HEK293 (cell line): ENCODE results near the gene HIGD1A.

Source experiments
- HOXA7 ChIP-seq: sonication (generic); formaldehyde crosslinking; IDR thresholded peaks from 2 replicates; pipeline ENCODE4 v1.8.1; 2022; ENCODE audit warnings: missing genetic modification reagents, borderline replicate concordance
- ZFP41 ChIP-seq: fragments of 450-650 bp; formaldehyde crosslinking; IDR thresholded peaks from 2 replicates; pipeline ENCODE4 v1.5.1; 2016; ENCODE audit warnings: missing biosample characterization, missing genetic modification characterization, borderline replicate concordance
- ZNF133 ChIP-seq: fragments of 450-650 bp; formaldehyde crosslinking; IDR thresholded peaks from 2 replicates; pipeline ENCODE4 v1.5.1; 2016; ENCODE audit warnings: missing biosample characterization, missing genetic modification characterization
- ZNF175 ChIP-seq: fragments of 450-650 bp; formaldehyde crosslinking; IDR thresholded peaks from 2 replicates; pipeline ENCODE4 v1.5.1; 2016; ENCODE audit warnings: missing biosample characterization, missing genetic modification characterization
- ZNF19 ChIP-seq: fragments of 450-650 bp; formaldehyde crosslinking; IDR thresholded peaks from 2 replicates; pipeline ENCODE4; 2016; ENCODE audit warnings: missing biosample characterization, missing genetic modification characterization, low read depth
- ZNF274 ChIP-seq, 2 experiments: fragments of 200-500 bp in 1 of 2; fragments of 450-650 bp in 1 of 2; sonication (Bioruptor generic) in 1 of 2; formaldehyde crosslinking in 1 of 2; IDR thresholded peaks; 2 replicates each; pipeline versions ENCODE4 v1.5.1 to v1.6.1; 2014 to 2016; ENCODE audit warnings: borderline replicate concordance in 1 of 2, inconsistent platforms in 1 of 2, low read length in 1 of 2, missing biosample characterization in 1 of 2, missing genetic modification characterization in 1 of 2
- ZNF335 ChIP-seq: fragments of 450-650 bp; formaldehyde crosslinking; conservative IDR thresholded peaks from 2 replicates; pipeline ENCODE4 v1.5.1; 2016; ENCODE audit warnings: missing biosample characterization, missing genetic modification characterization
- ZNF629 ChIP-seq: fragments of 450-650 bp; formaldehyde crosslinking; IDR thresholded peaks from 2 replicates; pipeline ENCODE4 v1.5.1; 2017; ENCODE audit warnings: missing biosample characterization, missing genetic modification characterization
- ZNF76 ChIP-seq: fragments of 450-650 bp; formaldehyde crosslinking; IDR thresholded peaks from 2 replicates; pipeline ENCODE4; 2016; ENCODE audit warnings: low read depth, missing biosample characterization, missing genetic modification characterization, borderline replicate concordance
- TF ChIP-seq, protein P1 (sequence below): fragments of 450-650 bp; formaldehyde crosslinking; IDR thresholded peaks from 2 replicates; pipeline ENCODE4 v1.5.1; 2016; ENCODE audit warnings: missing biosample characterization, missing genetic modification characterization
- TF ChIP-seq, protein P2 (sequence below): fragments of 450-650 bp; formaldehyde crosslinking; IDR thresholded peaks from 2 replicates; pipeline ENCODE4 v1.5.1; 2016; ENCODE audit warnings: missing biosample characterization, missing genetic modification characterization, borderline replicate concordance
- TF ChIP-seq, protein P3 (sequence below): sonication (generic); formaldehyde crosslinking; IDR thresholded peaks from 2 replicates; pipeline ENCODE4 v1.8.1; 2022; ENCODE audit warnings: mild to moderate bottlenecking, moderate library complexity, missing genetic modification reagents
- TF ChIP-seq, protein P4 (sequence below): fragments of 450-650 bp; formaldehyde crosslinking; IDR thresholded peaks from 2 replicates; pipeline ENCODE4 v1.5.1; 2016; ENCODE audit warnings: missing biosample characterization, missing genetic modification characterization

DNA sequence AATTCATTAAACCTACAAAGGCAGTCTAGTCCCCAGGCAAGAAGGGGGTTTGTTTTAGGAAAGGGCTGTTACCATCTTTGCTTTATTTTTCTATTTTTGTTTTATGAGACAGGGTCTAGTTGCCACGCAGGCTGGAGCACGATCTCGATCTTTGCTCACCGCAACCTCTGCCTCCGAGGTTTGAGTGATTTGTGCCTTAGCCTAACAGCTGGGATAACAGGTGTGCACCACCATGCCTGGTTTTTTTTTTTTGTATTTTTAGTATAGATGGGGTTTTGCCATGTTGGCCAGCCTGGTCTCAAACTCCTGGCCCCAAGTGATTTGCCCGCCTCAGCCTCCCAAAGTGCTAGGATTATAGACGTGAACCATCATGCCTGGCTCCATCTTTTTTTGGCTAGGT lies 4.9 kb downstream of the HIGD1A start:
- TF ChIP-seq, protein P1, sequence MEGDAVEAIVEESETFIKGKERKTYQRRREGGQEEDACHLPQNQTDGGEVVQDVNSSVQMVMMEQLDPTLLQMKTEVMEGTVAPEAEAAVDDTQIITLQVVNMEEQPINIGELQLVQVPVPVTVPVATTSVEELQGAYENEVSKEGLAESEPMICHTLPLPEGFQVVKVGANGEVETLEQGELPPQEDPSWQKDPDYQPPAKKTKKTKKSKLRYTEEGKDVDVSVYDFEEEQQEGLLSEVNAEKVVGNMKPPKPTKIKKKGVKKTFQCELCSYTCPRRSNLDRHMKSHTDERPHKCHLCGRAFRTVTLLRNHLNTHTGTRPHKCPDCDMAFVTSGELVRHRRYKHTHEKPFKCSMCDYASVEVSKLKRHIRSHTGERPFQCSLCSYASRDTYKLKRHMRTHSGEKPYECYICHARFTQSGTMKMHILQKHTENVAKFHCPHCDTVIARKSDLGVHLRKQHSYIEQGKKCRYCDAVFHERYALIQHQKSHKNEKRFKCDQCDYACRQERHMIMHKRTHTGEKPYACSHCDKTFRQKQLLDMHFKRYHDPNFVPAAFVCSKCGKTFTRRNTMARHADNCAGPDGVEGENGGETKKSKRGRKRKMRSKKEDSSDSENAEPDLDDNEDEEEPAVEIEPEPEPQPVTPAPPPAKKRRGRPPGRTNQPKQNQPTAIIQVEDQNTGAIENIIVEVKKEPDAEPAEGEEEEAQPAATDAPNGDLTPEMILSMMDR (tag by site-specific recombination) = no peak
- TF ChIP-seq, protein P2, sequence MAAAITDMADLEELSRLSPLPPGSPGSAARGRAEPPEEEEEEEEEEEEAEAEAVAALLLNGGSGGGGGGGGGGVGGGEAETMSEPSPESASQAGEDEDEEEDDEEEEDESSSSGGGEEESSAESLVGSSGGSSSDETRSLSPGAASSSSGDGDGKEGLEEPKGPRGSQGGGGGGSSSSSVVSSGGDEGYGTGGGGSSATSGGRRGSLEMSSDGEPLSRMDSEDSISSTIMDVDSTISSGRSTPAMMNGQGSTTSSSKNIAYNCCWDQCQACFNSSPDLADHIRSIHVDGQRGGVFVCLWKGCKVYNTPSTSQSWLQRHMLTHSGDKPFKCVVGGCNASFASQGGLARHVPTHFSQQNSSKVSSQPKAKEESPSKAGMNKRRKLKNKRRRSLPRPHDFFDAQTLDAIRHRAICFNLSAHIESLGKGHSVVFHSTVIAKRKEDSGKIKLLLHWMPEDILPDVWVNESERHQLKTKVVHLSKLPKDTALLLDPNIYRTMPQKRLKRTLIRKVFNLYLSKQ = no peak
- TF ChIP-seq ZNF19 (tag by site-specific recombination) (no peak), ZNF76 (tag by site-specific recombination) (no peak), HOXA7 (CRISPR knock-in tag) (no peak), ZNF335 (tag by site-specific recombination) (no peak), ZNF274 (IDR thresholded peaks at IDR 0.05; ENCODE audit: low read length) (no peak), ZNF274 (tag by site-specific recombination; IDR thresholded peaks at IDR 0.05; ENCODE audit: borderline replicate concordance) (no peak), ZFP41 (tag by site-specific recombination) (no peak), ZNF133 (tag by site-specific recombination) (no peak), ZNF175 (tag by site-specific recombination) (no peak), ZNF629 (no peak)
- TF ChIP-seq, protein P3, sequence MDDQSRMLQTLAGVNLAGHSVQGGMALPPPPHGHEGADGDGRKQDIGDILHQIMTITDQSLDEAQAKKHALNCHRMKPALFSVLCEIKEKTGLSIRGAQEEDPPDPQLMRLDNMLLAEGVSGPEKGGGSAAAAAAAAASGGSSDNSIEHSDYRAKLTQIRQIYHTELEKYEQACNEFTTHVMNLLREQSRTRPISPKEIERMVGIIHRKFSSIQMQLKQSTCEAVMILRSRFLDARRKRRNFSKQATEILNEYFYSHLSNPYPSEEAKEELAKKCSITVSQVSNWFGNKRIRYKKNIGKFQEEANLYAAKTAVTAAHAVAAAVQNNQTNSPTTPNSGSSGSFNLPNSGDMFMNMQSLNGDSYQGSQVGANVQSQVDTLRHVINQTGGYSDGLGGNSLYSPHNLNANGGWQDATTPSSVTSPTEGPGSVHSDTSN (CRISPR knock-in tag) = no peak
- TF ChIP-seq, protein P4, sequence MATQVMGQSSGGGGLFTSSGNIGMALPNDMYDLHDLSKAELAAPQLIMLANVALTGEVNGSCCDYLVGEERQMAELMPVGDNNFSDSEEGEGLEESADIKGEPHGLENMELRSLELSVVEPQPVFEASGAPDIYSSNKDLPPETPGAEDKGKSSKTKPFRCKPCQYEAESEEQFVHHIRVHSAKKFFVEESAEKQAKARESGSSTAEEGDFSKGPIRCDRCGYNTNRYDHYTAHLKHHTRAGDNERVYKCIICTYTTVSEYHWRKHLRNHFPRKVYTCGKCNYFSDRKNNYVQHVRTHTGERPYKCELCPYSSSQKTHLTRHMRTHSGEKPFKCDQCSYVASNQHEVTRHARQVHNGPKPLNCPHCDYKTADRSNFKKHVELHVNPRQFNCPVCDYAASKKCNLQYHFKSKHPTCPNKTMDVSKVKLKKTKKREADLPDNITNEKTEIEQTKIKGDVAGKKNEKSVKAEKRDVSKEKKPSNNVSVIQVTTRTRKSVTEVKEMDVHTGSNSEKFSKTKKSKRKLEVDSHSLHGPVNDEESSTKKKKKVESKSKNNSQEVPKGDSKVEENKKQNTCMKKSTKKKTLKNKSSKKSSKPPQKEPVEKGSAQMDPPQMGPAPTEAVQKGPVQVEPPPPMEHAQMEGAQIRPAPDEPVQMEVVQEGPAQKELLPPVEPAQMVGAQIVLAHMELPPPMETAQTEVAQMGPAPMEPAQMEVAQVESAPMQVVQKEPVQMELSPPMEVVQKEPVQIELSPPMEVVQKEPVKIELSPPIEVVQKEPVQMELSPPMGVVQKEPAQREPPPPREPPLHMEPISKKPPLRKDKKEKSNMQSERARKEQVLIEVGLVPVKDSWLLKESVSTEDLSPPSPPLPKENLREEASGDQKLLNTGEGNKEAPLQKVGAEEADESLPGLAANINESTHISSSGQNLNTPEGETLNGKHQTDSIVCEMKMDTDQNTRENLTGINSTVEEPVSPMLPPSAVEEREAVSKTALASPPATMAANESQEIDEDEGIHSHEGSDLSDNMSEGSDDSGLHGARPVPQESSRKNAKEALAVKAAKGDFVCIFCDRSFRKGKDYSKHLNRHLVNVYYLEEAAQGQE (tag by site-specific recombination) = no peak
